GM23248 (cell line): ENCODE measurements around the gene FAM227B. TPM values are rescaled to one million over a fixed set of nuclear protein-coding genes. Genes with fewer than 3 reads are reported as not detected.
A peak's percentile ranks its signal among the peaks of the same experiment; 100 is the strongest.

Experiments
- DNase-seq: peaks from one replicate; pipeline ENCODE4 v3.0.0-alpha.2; 2015
- H2AFZ ChIP-seq: fragments of 200-600 bp; sonication (generic); 2 replicates; pipeline ENCODE4 v1.6.1; 2016; ENCODE audit warnings: antibody characterized with exemption
- H3F3A ChIP-seq: fragments of 200-600 bp; sonication (generic); 2 replicates; pipeline ENCODE4 v1.6.1; 2016; ENCODE audit warnings: mild to moderate bottlenecking, antibody characterized with exemption, mixed run types; ENCODE audit not compliant: insufficient read depth
- H3K27ac ChIP-seq: fragments of 200-600 bp; sonication (generic); 2 replicates; pipeline ENCODE4 v1.5.1; 2016; ENCODE audit warnings: mild to moderate bottlenecking
- H3K27me3 ChIP-seq: fragments of 200-600 bp; sonication (generic); replicated peaks from 2 replicates; pipeline ENCODE4 v1.6.1; 2016; ENCODE audit warnings: mild to moderate bottlenecking; ENCODE audit not compliant: insufficient read depth
- H3K36me3 ChIP-seq: fragments of 200-600 bp; sonication (generic); 2 replicates; pipeline ENCODE4 v1.6.1; 2016; ENCODE audit warnings: low read depth, mild to moderate bottlenecking
- H3K4me1 ChIP-seq: fragments of 200-600 bp; sonication (generic); 2 replicates; pipeline ENCODE4 v1.6.1; 2016; ENCODE audit warnings: mild to moderate bottlenecking; ENCODE audit not compliant: insufficient read depth
- H3K4me2 ChIP-seq: fragments of 200-600 bp; sonication (generic); one replicate; pipeline ENCODE4 v1.6.1; 2016; ENCODE audit warnings: mild to moderate bottlenecking; ENCODE audit not compliant: unreplicated experiment
- H3K4me3 ChIP-seq: fragments of 200-600 bp; sonication (generic); 2 replicates; pipeline ENCODE4 v1.5.1; 2016; ENCODE audit warnings: mild to moderate bottlenecking
- H3K79me2 ChIP-seq: fragments of 200-600 bp; sonication (generic); 2 replicates; pipeline ENCODE4 v1.6.1; 2016; ENCODE audit warnings: mild to moderate bottlenecking; ENCODE audit not compliant: insufficient read depth
- H3K9ac ChIP-seq: fragments of 200-600 bp; sonication (generic); 2 replicates; pipeline ENCODE4 v1.6.1; 2016; ENCODE audit warnings: mild to moderate bottlenecking
- H3K9me2 ChIP-seq: fragments of 200-600 bp; sonication (generic); 2 replicates; pipeline ENCODE4 v1.6.1; 2016; ENCODE audit warnings: mixed run types, mild to moderate bottlenecking, moderate library complexity; ENCODE audit not compliant: insufficient read depth
- H3K9me3 ChIP-seq: fragments of 200-600 bp; sonication (generic); one replicate; pipeline ENCODE4 v1.6.1; 2017; ENCODE audit warnings: low read depth
- H4K20me1 ChIP-seq: fragments of 200-600 bp; sonication (generic); 2 replicates; pipeline ENCODE4 v1.6.0; 2016; ENCODE audit not compliant: insufficient read depth
- EZH2 ChIP-seq: fragments of 200-600 bp; sonication (generic); IDR thresholded peaks from 2 replicates; pipeline ENCODE4 v1.6.1; 2018; ENCODE audit warnings: antibody characterized with exemption, mild to moderate bottlenecking; ENCODE audit not compliant: insufficient read depth, poor library complexity, severe bottlenecking
- EZH2phosphoT487 ChIP-seq: fragments of 200-600 bp; sonication (generic); IDR thresholded peaks from 2 replicates; pipeline ENCODE4 v1.6.1; 2018; ENCODE audit warnings: antibody characterized with exemption, moderate library complexity, mild to moderate bottlenecking, low read depth; ENCODE audit not compliant: insufficient read depth
- WGBS, 2 experiments: methylation state at CpG; one replicate each; pipeline ENCODE4 v1.1.6; 2015 to 2017; ENCODE audit warnings: low lambda C conversion rate in 2 of 2, low coverage in 1 of 2; ENCODE audit errors: missing lambda C conversion rate in 2 of 2; 5-methylcytosine and 5-hydroxymethylcytosine counted together
- in situ Hi-C: fragments of 300-500 bp; cut with MboI; formaldehyde crosslinking; loops from 2 replicates; pipeline ENCODE4 v1.15.0; 2020
- polyA plus RNA-seq: library from polyadenylated mRNA; unstranded; fragments of >200 nt; fragmentation: Nextera tagmentation; extraction: Ambion mirVana; gene quantifications from 2 replicates; pipeline ENCODE4 v1.2.1, GENCODE V29; 2016
- total RNA-seq: library from RNA; depleted of rRNA; stranded (reverse); fragments of >200 nt; shearing (Covaris generic); gene quantifications from 2 replicates; pipeline ENCODE4 v1.2.3, GENCODE V29; 2014

The FAM227B gene
- total and polyA plus RNA-seq, 2 experiments from 2014 or later: 4.4 to 10.0 TPM

DNA sequence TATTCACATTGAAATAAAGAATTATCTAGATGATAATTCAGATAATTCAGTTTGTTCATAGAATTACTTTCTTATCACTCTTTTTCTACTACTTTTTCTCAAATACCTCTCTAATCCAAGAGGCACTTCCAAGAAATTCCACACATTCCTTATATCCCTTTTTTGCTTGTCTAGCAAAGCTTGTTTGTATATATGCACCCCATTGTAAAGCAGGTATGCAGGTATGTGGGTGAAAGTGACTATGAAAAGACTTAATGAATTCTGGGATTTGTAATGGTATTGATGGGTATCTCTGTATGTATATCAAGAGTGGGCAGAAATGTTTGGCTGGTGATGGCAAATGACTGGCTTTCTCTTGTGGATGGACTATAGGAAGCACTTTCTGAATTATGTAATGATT lies 291.7 kb downstream of the FAM227B start:
- TF ChIP-seq EZH2phosphoT487 (no peak), EZH2 (no peak)
- Histone ChIP-seq H3K9me2 (no peaks in the 10 kb centered on the region), H3K9me3 (no peaks in the 10 kb centered on the region), H3K4me2 (no peak overlapping the region), H3K79me2 (no peaks in the 10 kb centered on the region), H3F3A (peaks cover 4% of the 10 kb centered on the region; the same call in 1 of the 2 replicates), H3K4me3 (no peak overlapping the region), H3K9ac (no peak overlapping the region), H3K4me1 (peaks cover 12% of the 10 kb centered on the region; the same call in 1 of the 2 replicates), H3K27ac (no peak overlapping the region), H3K36me3 (peaks cover 13% of the 10 kb centered on the region; the same call in 1 of the 2 replicates), H3K27me3 (no peaks in the 10 kb centered on the region), H4K20me1 (no peaks in the 10 kb centered on the region), H2AFZ (no peak overlapping the region)
- in situ Hi-C loops: no loop called here
- DNase-seq: no peak

DNA sequence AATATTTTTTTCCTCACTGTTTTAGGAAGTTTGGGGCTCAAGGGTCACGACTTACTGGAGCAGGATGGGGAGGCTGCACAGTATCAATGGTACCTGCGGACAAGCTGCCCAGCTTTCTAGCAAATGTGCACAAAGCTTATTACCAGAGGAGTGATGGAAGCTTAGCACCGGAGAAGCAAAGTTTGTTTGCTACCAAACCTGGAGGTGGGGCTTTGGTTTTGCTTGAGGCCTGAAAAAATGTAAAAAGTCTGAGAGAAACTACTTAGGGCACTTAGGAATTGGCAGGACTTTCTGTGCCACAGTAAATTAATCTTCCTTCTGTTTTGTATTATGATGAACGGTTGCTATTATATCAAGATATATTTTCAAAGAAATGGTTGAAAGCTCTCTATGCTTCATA lies 292.7 kb downstream of the FAM227B start:
- Histone ChIP-seq H3K9me3 (no peaks in the 10 kb centered on the region), H3K4me2 (no peak overlapping the region), H3K4me3 (no peak overlapping the region), H3K4me1 (peaks cover 12% of the 10 kb centered on the region; the same call in 1 of the 2 replicates), H4K20me1 (no peaks in the 10 kb centered on the region), H3K9ac (no peak overlapping the region), H3K27ac (no peak overlapping the region), H3K36me3 (peaks cover 13% of the 10 kb centered on the region; the same call in 1 of the 2 replicates), H2AFZ (no peak overlapping the region), H3K79me2 (no peaks in the 10 kb centered on the region), H3K27me3 (no peaks in the 10 kb centered on the region), H3F3A (peaks cover 4% of the 10 kb centered on the region; the same call in 1 of the 2 replicates), H3K9me2 (no peaks in the 10 kb centered on the region)
- TF ChIP-seq EZH2 (no peak), EZH2phosphoT487 (no peak)
- in situ Hi-C loops: no loop called here
- 62% methylated on average over 4 of the region's 4 CpGs for WGBS, 2 experiments
- no peak for DNase-seq

DNA sequence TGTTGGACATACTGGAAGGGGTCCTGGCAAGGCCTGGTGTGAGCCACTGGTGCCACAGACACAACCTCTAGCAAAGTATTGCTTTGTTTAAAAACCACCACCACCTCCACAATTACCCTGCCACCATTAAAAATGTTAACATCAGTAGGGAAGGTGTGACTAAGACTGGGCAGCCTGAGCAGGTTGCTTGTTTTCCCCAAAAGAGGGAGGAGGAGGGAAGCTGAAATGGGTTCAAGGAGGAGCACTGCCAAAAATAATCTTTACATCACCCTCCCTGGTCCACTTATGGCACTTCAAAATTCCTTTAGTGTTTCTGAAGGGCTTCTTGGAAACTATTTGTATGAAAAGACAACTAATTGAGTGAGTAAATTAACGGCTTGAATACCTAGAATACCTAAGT lies 297.4 kb downstream of the FAM227B start:
- no peaks in the 10 kb centered on the region for H3K27me3 ChIP-seq
- no peaks in the 10 kb centered on the region for H3K9me3 ChIP-seq
- no peak overlapping the region for H3K4me3 ChIP-seq
- no peak for TF ChIP-seq EZH2
- no peak for TF ChIP-seq EZH2phosphoT487
- no peak overlapping the region for H3K4me2 ChIP-seq
- no peaks in the 10 kb centered on the region for H3K4me1 ChIP-seq
- WGBS, 2 experiments: 91 to 100% methylated on average over 1 of the region's 1 CpG
- no peak for DNase-seq
- peaks cover 7% of the 10 kb centered on the region; the same call in 1 of the 2 replicates for H3K36me3 ChIP-seq
- no peaks in the 10 kb centered on the region for H3K79me2 ChIP-seq
- no peaks in the 10 kb centered on the region for H3F3A ChIP-seq
- no peaks in the 10 kb centered on the region for H3K9me2 ChIP-seq
- H3K27ac ChIP-seq: no peak overlapping the region
- H4K20me1 ChIP-seq: no peaks in the 10 kb centered on the region
- H3K9ac ChIP-seq: no peak overlapping the region
- in situ Hi-C loops: no loop called here
- H2AFZ ChIP-seq: no peak overlapping the region

DNA sequence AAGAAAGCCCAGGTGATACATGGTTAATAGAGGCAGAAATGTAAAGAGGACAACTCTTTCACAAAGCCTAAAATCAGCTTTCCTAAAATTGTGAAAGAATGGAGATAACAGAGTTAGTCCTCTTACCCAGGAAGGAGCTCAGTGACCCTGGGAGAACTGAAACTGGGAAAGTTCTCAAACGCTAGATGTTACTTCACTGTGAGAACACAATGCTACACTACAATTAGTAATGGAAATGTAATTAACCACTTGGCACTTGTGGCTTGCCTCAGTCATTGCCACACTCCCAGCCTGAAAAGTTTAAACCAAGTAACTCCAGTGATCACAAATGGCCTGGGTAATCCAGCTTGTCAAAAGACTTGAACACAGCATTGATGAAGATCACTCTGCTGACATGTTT lies 300.3 kb downstream of the FAM227B start:
- DNase-seq: no peak
- Histone ChIP-seq H3K9me2 (no peaks in the 10 kb centered on the region), H3K4me3 (no peak overlapping the region), H2AFZ (no peak overlapping the region), H3K4me1 (peaks cover 7% of the 10 kb centered on the region; the same call in 1 of the 2 replicates), H3K79me2 (no peaks in the 10 kb centered on the region), H3K9me3 (no peaks in the 10 kb centered on the region), H3K36me3 (0 out of 2 replicates have a peak, but pooled peaks cover 6% of the 10 kb centered on the region), H3K4me2 (no peak overlapping the region), H3K27me3 (no peaks in the 10 kb centered on the region), H3K9ac (no peak overlapping the region), H4K20me1 (no peaks in the 10 kb centered on the region), H3F3A (no peaks in the 10 kb centered on the region), H3K27ac (no peak overlapping the region)
- WGBS, 2 experiments: 13 to 21% methylated on average over 1 of the region's 1 CpG
- no peak for TF ChIP-seq EZH2
- TF ChIP-seq EZH2phosphoT487: no peak
- in situ Hi-C loops: no loop called here

DNA sequence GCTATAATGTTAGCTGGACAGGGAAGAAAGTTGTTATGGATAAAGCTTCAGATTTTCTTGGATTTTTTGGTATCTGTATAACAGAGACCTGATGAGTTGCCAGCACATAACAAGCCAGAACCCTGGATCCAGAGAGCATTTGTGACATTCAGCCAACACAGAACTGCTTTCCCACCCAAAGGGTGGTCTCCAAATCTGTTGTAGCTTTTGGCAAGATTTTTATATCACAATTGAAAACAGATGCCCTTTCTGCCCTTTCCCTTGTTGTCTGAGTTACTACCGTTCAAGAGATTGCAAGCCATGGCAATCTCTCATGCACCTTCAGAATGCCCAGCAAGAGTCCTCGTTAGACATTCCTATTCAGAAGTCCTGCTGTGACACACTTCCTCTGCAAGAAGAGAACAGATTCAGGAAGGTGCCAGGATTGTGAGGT lies 305.2 kb downstream of the FAM227B start:
- H3K79me2 ChIP-seq: peaks cover 10% of the 10 kb centered on the region
- H3K9ac ChIP-seq: no peak overlapping the region
- H3K36me3 ChIP-seq: peaks cover 5% of the 10 kb centered on the region; the same call in 1 of the 2 replicates
- no peak overlapping the region for H3K27ac ChIP-seq
- no peaks in the 10 kb centered on the region for H3K27me3 ChIP-seq
- in situ Hi-C loops: no loop called here
- H3K4me3 ChIP-seq: no peak overlapping the region
- no peak for TF ChIP-seq EZH2phosphoT487
- no peak for TF ChIP-seq EZH2
- H3K4me2 ChIP-seq: no peak overlapping the region
- no peaks in the 10 kb centered on the region for H4K20me1 ChIP-seq
- DNase-seq: peak; percentile 14
- no peak overlapping the region for H2AFZ ChIP-seq
- H3K9me3 ChIP-seq: no peaks in the 10 kb centered on the region
- peaks cover 18% of the 10 kb centered on the region for H3F3A ChIP-seq
- H3K4me1 ChIP-seq: peaks cover 18% of the 10 kb centered on the region
- 13 to 23% methylated on average over 2 of the region's 2 CpGs for WGBS, 2 experiments
- H3K9me2 ChIP-seq: no peaks in the 10 kb centered on the region
